MG63 (cell line): ENCODE results near the gene GRID1. TPM values are rescaled to one million over a fixed set of nuclear protein-coding genes. Genes with fewer than 3 reads are reported as not detected.

Experiments
- DNase-seq: peaks from one replicate; pipeline ENCODE4 v3.0.0-alpha.2; 2020
- H3K27me3 ChIP-seq: fragments of 250-450 bp; sonication (Bioruptor Pico); 2 replicates; pipeline ENCODE4 v1.5.1; 2020; ENCODE audit warnings: mild to moderate bottlenecking, moderate library complexity
- H3K36me3 ChIP-seq: fragments of 250-450 bp; sonication (Bioruptor Pico); 2 replicates; pipeline ENCODE4 v1.5.1; 2020; ENCODE audit warnings: mild to moderate bottlenecking, moderate library complexity
- H3K4me3 ChIP-seq: fragments of 250-450 bp; sonication (Bioruptor Pico); 2 replicates; pipeline ENCODE4 v1.5.1; 2020; ENCODE audit warnings: mild to moderate bottlenecking, moderate library complexity
- H3K9me3 ChIP-seq: fragments of 250-450 bp; sonication (Bioruptor Pico); 2 replicates; pipeline ENCODE4 v1.5.1; 2020; ENCODE audit warnings: mild to moderate bottlenecking, moderate library complexity
- total RNA-seq: library from RNA; depleted of rRNA; stranded (reverse); fragments of >200 nt; shearing (Covaris generic); gene quantifications from 2 replicates; pipeline ENCODE4 v1.2.3, GENCODE V29; 2014; ENCODE audit warnings: low replicate concordance

Gene GRID1
- total RNA-seq, 1 experiment from 2014 or later: 0.10 TPM

- H3K4me3 ChIP-seq: no peak overlapping the region
- DNase-seq: no peak
- no peaks in the 10 kb centered on the region for H3K36me3 ChIP-seq
Observed at GRCh38 chr10:85902051-85902450, 464.5 kb downstream of the GRID1 start.

GRCh38 chr10:85901599-85901998, 465.0 kb downstream of the GRID1 start:
- Histone ChIP-seq H3K4me3 (no peak overlapping the region), H3K36me3 (no peaks in the 10 kb centered on the region), H3K9me3 (no peaks in the 10 kb centered on the region), H3K27me3 (peaks cover 2% of the 10 kb centered on the region; the same call in 1 of the 2 replicates)
- no peak for DNase-seq

More at GRCh38 chr10:85902051-85902450, 464.5 kb downstream of the GRID1 start:
- H3K27me3 ChIP-seq: peaks cover 2% of the 10 kb centered on the region; the same call in 1 of the 2 replicates
- no peaks in the 10 kb centered on the region for H3K9me3 ChIP-seq

- H3K36me3 ChIP-seq: no peaks in the 10 kb centered on the region
- H3K9me3 ChIP-seq: no peaks in the 10 kb centered on the region
- H3K27me3 ChIP-seq: peaks cover 2% of the 10 kb centered on the region; the same call in 1 of the 2 replicates
- DNase-seq: no peak
- H3K4me3 ChIP-seq: no peak overlapping the region
Observed at GRCh38 chr10:85900487-85900886, 466.1 kb downstream of the GRID1 start.

- peaks cover 2% of the 10 kb centered on the region; the same call in 1 of the 2 replicates for H3K27me3 ChIP-seq
- no peak for DNase-seq
- H3K4me3 ChIP-seq: no peak overlapping the region
- no peaks in the 10 kb centered on the region for H3K9me3 ChIP-seq
- H3K36me3 ChIP-seq: no peaks in the 10 kb centered on the region
Observed at GRCh38 chr10:85900061-85900460, 466.5 kb downstream of the GRID1 start.

- H3K4me3 ChIP-seq: no peak overlapping the region
- H3K36me3 ChIP-seq: no peaks in the 10 kb centered on the region
- no peaks in the 10 kb centered on the region for H3K9me3 ChIP-seq
- H3K27me3 ChIP-seq: no peaks in the 10 kb centered on the region
- no peak for DNase-seq
Observed at GRCh38 chr10:85891472-85891871, 475.1 kb downstream of the GRID1 start.

- Histone ChIP-seq H3K27me3 (no peaks in the 10 kb centered on the region), H3K4me3 (no peak overlapping the region), H3K36me3 (no peaks in the 10 kb centered on the region), H3K9me3 (no peaks in the 10 kb centered on the region)
- DNase-seq: no peak
Observed at GRCh38 chr10:85888559-85888958, 478.0 kb downstream of the GRID1 start.

GRCh38 chr10:85888004-85888403, 478.6 kb downstream of the GRID1 start:
- H3K9me3 ChIP-seq: no peaks in the 10 kb centered on the region
- no peak overlapping the region for H3K4me3 ChIP-seq
- no peaks in the 10 kb centered on the region for H3K36me3 ChIP-seq
- H3K27me3 ChIP-seq: no peaks in the 10 kb centered on the region
- DNase-seq: no peak

- DNase-seq: no peak
- no peaks in the 10 kb centered on the region for H3K36me3 ChIP-seq
- H3K4me3 ChIP-seq: no peak overlapping the region
- H3K9me3 ChIP-seq: no peaks in the 10 kb centered on the region
- no peaks in the 10 kb centered on the region; the same call in 1 of the 2 replicates for H3K27me3 ChIP-seq
Observed at GRCh38 chr10:85874208-85874607, 492.4 kb downstream of the GRID1 start.

GRCh38 chr10:85873063-85873462, 493.5 kb downstream of the GRID1 start:
- H3K4me3 ChIP-seq: no peak overlapping the region

GRCh38 chr10:85868627-85869499, 497.7 kb downstream of the GRID1 start:
- H3K36me3 ChIP-seq: no peaks in the 10 kb centered on the region
- H3K9me3 ChIP-seq: no peaks in the 10 kb centered on the region
- H3K27me3 ChIP-seq: no peaks in the 10 kb centered on the region; the same call in 1 of the 2 replicates
- H3K4me3 ChIP-seq: no peak overlapping the region
- no peak for DNase-seq

More at GRCh38 chr10:85873063-85873462, 493.5 kb downstream of the GRID1 start:
- Histone ChIP-seq H3K27me3 (no peaks in the 10 kb centered on the region; the same call in 1 of the 2 replicates), H3K9me3 (no peaks in the 10 kb centered on the region), H3K36me3 (no peaks in the 10 kb centered on the region)
- DNase-seq: no peak

GRCh38 chr10:85864868-85865526, 501.6 kb downstream of the GRID1 start:
- H3K9me3 ChIP-seq: no peaks in the 10 kb centered on the region
- no peak overlapping the region for H3K4me3 ChIP-seq
- H3K36me3 ChIP-seq: no peaks in the 10 kb centered on the region
- no peak for DNase-seq
- no peaks in the 10 kb centered on the region for H3K27me3 ChIP-seq

GRCh38 chr10:85864173-85864549, 502.4 kb downstream of the GRID1 start:
- DNase-seq: no peak
- Histone ChIP-seq H3K9me3 (no peaks in the 10 kb centered on the region), H3K27me3 (no peaks in the 10 kb centered on the region), H3K4me3 (no peak overlapping the region), H3K36me3 (no peaks in the 10 kb centered on the region)

- Histone ChIP-seq H3K27me3 (no peaks in the 10 kb centered on the region), H3K36me3 (no peaks in the 10 kb centered on the region), H3K4me3 (no peak overlapping the region), H3K9me3 (no peaks in the 10 kb centered on the region)
- no peak for DNase-seq
Observed at GRCh38 chr10:85863301-85864172, 503.1 kb downstream of the GRID1 start.

- H3K4me3 ChIP-seq: no peak overlapping the region
- no peaks in the 10 kb centered on the region for H3K27me3 ChIP-seq
- no peaks in the 10 kb centered on the region for H3K36me3 ChIP-seq
- no peak for DNase-seq
- H3K9me3 ChIP-seq: no peaks in the 10 kb centered on the region
Observed at GRCh38 chr10:85862771-85863170, 503.8 kb downstream of the GRID1 start.

GRCh38 chr10:85861513-85862197, 504.9 kb downstream of the GRID1 start:
- DNase-seq: no peak
- H3K27me3 ChIP-seq: no peaks in the 10 kb centered on the region
- no peak overlapping the region for H3K4me3 ChIP-seq
- no peaks in the 10 kb centered on the region for H3K36me3 ChIP-seq
- no peaks in the 10 kb centered on the region for H3K9me3 ChIP-seq

- Histone ChIP-seq H3K9me3 (no peaks in the 10 kb centered on the region), H3K36me3 (no peaks in the 10 kb centered on the region)
- no peak for DNase-seq
Observed at GRCh38 chr10:85859859-85860258, 506.7 kb downstream of the GRID1 start.

More at GRCh38 chr10:85859859-85860258, 506.7 kb downstream of the GRID1 start:
- Histone ChIP-seq H3K27me3 (no peaks in the 10 kb centered on the region), H3K4me3 (no peak overlapping the region)
